GM12878 (cell line): ENCODE measurements around the gene SECTM1. TPM values are rescaled to one million over a fixed set of nuclear protein-coding genes. Genes with fewer than 3 reads are reported as not detected.

Experiments used
- BMI1 ChIP-seq: fragments of 450-650 bp; IDR thresholded peaks from 2 replicates; pipeline ENCODE4 v1.6.1; 2016; ENCODE audit warnings: mild to moderate bottlenecking, moderate library complexity, borderline replicate concordance
- CEBPB ChIP-seq, 2 experiments: fragments of 150-350 bp in 1 of 2; IDR thresholded peaks; 2 replicates each; pipeline ENCODE4 v1.6.1; 2012 to 2014; ENCODE audit warnings: low read depth in 2 of 2, low read length in 2 of 2, borderline replicate concordance in 1 of 2, inconsistent platforms in 1 of 2
- KLF5 ChIP-seq: fragments of 450-650 bp; IDR thresholded peaks from 2 replicates; pipeline ENCODE4 v1.6.1; 2014; ENCODE audit warnings: mild to moderate bottlenecking; ENCODE audit not compliant: partially characterized antibody
- MEF2A ChIP-seq: IDR thresholded peaks from 2 replicates; pipeline ENCODE4 v1.6.1; 2011; ENCODE audit warnings: low read depth, mild to moderate bottlenecking, low read length, moderate library complexity; ENCODE audit not compliant: insufficient read depth
- NFXL1 ChIP-seq: fragments of 450-650 bp; IDR thresholded peaks from 2 replicates; pipeline ENCODE4 v1.6.1; 2017; ENCODE audit warnings: antibody characterized with exemption, mild to moderate bottlenecking, borderline replicate concordance
- NR2C1 ChIP-seq: fragments of 450-650 bp; IDR thresholded peaks from 2 replicates; pipeline ENCODE4 v1.6.1; 2017; ENCODE audit warnings: antibody characterized with exemption, mild to moderate bottlenecking, moderate library complexity
- NRF1 ChIP-seq: conservative IDR thresholded peaks from 2 replicates; pipeline ENCODE4 v1.6.1; 2011; ENCODE audit warnings: mild to moderate bottlenecking, low read depth, low read length, improper control_type of control experiment
- PAX5 ChIP-seq: IDR thresholded peaks from 2 replicates; pipeline ENCODE4 v1.6.1; 2011; ENCODE audit warnings: low read depth, low read length, borderline replicate concordance
- RB1 ChIP-seq: fragments of 450-650 bp; formaldehyde crosslinking; IDR thresholded peaks from 2 replicates; pipeline ENCODE4 v1.6.1; 2017; ENCODE audit warnings: mild to moderate bottlenecking, borderline replicate concordance
- ZNF384 ChIP-seq: IDR thresholded peaks from 2 replicates; pipeline ENCODE4 v1.6.1; 2012; ENCODE audit warnings: low read depth, mild to moderate bottlenecking, low read length, improper control_type of control experiment, borderline replicate concordance
- polyA plus RNA-seq, 11 experiments: library from polyadenylated mRNA; depleted of rRNA in 4 of 11; unstranded in 6 of 11; stranded (reverse) in 5 of 11; fragments of >200 nt; fragmentation: Nextera tagmentation in 4 of 11; fragmentation: Illumina TruSeq in 1 of 11; extraction: Ambion mirVana in 4 of 11; extraction: Trizol in 1 of 11; gene quantifications; 1 replicate in 1 of 11; 2 replicates in 10 of 11; pipeline versions ENCODE4 v1.2.1 to v1.2.3, GENCODE V29; 2011 to 2016; ENCODE audit warnings: inconsistent platforms in 2 of 11, missing spikeins in 2 of 11, low read depth in 1 of 11
- total RNA-seq, 4 experiments: library from RNA; depleted of rRNA in 3 of 4; stranded (reverse); fragments of >200 nt in 3 of 4; fragmentation: Illumina TruSeq in 1 of 4; extraction: Trizol in 1 of 4; gene quantifications; 2 replicates each; pipeline versions ENCODE4 v1.2.1 to v1.2.3, GENCODE V29; 2013 to 2021
- TF ChIP-seq, protein P1 (sequence below): fragments of 450-650 bp; IDR thresholded peaks from 2 replicates; pipeline ENCODE4 v1.6.1; 2018; ENCODE audit warnings: mild to moderate bottlenecking, low read depth, moderate library complexity; ENCODE audit not compliant: partially characterized antibody
- TF ChIP-seq, protein P2 (sequence below): fragments of 450-650 bp; formaldehyde crosslinking; IDR thresholded peaks from 2 replicates; pipeline ENCODE4 v1.5.0; 2022; ENCODE audit warnings: mild to moderate bottlenecking, missing genetic modification characterization
- TF ChIP-seq, protein P3 (sequence below): IDR thresholded peaks from 2 replicates; pipeline ENCODE4 v1.6.1; 2012; ENCODE audit warnings: improper control_type of control experiment, low read depth, low read length; ENCODE audit not compliant: insufficient replicate concordance
- TF ChIP-seq, protein P4 (sequence below): fragments of 450-650 bp; formaldehyde crosslinking; IDR thresholded peaks from 2 replicates; pipeline ENCODE4 v1.4.0; 2020; ENCODE audit warnings: mild to moderate bottlenecking, moderate library complexity

The SECTM1 gene
- total and polyA plus RNA-seq, 10 of the 15 experiments (the other 5 are each of a cell fraction or from before 2014, with no cell fraction given) = 0.10 to 0.13 (median 0.12) TPM; not detected in 7

DNA sequence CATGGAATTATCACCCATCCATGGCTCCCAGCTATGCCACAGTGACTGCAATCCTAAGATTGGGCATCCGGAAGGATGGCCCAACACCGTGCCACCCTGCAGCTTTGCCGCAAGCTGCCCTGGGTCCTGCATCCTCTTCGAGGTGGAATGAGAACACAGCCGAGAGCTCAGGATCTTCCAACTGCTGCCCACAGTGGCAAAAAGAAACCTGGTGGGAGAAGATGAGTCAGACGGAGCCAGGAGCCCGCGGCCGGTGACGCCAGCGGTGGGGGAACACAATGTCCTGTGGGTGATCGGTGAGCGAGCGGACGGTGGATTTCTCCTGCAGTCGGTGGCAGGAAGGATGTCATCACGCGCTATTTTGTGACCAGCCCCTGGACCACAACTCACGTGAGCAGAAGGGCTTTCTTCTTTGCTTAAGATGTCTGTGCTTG, 36.3 kb downstream of the SECTM1 start (continued):
- TF ChIP-seq, protein P1, sequence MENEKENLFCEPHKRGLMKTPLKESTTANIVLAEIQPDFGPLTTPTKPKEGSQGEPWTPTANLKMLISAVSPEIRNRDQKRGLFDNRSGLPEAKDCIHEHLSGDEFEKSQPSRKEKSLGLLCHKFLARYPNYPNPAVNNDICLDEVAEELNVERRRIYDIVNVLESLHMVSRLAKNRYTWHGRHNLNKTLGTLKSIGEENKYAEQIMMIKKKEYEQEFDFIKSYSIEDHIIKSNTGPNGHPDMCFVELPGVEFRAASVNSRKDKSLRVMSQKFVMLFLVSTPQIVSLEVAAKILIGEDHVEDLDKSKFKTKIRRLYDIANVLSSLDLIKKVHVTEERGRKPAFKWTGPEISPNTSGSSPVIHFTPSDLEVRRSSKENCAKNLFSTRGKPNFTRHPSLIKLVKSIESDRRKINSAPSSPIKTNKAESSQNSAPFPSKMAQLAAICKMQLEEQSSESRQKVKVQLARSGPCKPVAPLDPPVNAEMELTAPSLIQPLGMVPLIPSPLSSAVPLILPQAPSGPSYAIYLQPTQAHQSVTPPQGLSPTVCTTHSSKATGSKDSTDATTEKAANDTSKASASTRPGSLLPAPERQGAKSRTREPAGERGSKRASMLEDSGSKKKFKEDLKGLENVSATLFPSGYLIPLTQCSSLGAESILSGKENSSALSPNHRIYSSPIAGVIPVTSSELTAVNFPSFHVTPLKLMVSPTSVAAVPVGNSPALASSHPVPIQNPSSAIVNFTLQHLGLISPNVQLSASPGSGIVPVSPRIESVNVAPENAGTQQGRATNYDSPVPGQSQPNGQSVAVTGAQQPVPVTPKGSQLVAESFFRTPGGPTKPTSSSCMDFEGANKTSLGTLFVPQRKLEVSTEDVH = no peak
- TF ChIP-seq ZNF384 = no peak; the same call in 1 of the 2 replicates
- TF ChIP-seq CEBPB (IDR thresholded peaks at IDR 0.05; ENCODE audit: borderline replicate concordance in 1 of 2, low read depth in 2 of 2, low read length in 2 of 2) = no peak
- no peak for TF ChIP-seq BMI1
- TF ChIP-seq, protein P2, sequence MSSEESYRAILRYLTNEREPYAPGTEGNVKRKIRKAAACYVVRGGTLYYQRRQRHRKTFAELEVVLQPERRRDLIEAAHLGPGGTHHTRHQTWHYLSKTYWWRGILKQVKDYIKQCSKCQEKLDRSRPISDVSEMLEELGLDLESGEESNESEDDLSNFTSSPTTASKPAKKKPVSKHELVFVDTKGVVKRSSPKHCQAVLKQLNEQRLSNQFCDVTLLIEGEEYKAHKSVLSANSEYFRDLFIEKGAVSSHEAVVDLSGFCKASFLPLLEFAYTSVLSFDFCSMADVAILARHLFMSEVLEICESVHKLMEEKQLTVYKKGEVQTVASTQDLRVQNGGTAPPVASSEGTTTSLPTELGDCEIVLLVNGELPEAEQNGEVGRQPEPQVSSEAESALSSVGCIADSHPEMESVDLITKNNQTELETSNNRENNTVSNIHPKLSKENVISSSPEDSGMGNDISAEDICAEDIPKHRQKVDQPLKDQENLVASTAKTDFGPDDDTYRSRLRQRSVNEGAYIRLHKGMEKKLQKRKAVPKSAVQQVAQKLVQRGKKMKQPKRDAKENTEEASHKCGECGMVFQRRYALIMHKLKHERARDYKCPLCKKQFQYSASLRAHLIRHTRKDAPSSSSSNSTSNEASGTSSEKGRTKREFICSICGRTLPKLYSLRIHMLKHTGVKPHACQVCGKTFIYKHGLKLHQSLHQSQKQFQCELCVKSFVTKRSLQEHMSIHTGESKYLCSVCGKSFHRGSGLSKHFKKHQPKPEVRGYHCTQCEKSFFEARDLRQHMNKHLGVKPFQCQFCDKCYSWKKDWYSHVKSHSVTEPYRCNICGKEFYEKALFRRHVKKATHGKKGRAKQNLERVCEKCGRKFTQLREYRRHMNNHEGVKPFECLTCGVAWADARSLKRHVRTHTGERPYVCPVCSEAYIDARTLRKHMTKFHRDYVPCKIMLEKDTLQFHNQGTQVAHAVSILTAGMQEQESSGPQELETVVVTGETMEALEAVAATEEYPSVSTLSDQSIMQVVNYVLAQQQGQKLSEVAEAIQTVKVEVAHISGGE (CRISPR knock-in tag) = no peak
- TF ChIP-seq, protein P3, sequence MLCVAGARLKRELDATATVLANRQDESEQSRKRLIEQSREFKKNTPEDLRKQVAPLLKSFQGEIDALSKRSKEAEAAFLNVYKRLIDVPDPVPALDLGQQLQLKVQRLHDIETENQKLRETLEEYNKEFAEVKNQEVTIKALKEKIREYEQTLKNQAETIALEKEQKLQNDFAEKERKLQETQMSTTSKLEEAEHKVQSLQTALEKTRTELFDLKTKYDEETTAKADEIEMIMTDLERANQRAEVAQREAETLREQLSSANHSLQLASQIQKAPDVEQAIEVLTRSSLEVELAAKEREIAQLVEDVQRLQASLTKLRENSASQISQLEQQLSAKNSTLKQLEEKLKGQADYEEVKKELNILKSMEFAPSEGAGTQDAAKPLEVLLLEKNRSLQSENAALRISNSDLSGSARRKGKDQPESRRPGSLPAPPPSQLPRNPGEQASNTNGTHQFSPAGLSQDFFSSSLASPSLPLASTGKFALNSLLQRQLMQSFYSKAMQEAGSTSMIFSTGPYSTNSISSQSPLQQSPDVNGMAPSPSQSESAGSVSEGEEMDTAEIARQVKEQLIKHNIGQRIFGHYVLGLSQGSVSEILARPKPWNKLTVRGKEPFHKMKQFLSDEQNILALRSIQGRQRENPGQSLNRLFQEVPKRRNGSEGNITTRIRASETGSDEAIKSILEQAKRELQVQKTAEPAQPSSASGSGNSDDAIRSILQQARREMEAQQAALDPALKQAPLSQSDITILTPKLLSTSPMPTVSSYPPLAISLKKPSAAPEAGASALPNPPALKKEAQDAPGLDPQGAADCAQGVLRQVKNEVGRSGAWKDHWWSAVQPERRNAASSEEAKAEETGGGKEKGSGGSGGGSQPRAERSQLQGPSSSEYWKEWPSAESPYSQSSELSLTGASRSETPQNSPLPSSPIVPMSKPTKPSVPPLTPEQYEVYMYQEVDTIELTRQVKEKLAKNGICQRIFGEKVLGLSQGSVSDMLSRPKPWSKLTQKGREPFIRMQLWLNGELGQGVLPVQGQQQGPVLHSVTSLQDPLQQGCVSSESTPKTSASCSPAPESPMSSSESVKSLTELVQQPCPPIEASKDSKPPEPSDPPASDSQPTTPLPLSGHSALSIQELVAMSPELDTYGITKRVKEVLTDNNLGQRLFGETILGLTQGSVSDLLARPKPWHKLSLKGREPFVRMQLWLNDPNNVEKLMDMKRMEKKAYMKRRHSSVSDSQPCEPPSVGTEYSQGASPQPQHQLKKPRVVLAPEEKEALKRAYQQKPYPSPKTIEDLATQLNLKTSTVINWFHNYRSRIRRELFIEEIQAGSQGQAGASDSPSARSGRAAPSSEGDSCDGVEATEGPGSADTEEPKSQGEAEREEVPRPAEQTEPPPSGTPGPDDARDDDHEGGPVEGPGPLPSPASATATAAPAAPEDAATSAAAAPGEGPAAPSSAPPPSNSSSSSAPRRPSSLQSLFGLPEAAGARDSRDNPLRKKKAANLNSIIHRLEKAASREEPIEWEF = no peak
- peak; percentile 23 for TF ChIP-seq KLF5
- TF ChIP-seq, protein P4, sequence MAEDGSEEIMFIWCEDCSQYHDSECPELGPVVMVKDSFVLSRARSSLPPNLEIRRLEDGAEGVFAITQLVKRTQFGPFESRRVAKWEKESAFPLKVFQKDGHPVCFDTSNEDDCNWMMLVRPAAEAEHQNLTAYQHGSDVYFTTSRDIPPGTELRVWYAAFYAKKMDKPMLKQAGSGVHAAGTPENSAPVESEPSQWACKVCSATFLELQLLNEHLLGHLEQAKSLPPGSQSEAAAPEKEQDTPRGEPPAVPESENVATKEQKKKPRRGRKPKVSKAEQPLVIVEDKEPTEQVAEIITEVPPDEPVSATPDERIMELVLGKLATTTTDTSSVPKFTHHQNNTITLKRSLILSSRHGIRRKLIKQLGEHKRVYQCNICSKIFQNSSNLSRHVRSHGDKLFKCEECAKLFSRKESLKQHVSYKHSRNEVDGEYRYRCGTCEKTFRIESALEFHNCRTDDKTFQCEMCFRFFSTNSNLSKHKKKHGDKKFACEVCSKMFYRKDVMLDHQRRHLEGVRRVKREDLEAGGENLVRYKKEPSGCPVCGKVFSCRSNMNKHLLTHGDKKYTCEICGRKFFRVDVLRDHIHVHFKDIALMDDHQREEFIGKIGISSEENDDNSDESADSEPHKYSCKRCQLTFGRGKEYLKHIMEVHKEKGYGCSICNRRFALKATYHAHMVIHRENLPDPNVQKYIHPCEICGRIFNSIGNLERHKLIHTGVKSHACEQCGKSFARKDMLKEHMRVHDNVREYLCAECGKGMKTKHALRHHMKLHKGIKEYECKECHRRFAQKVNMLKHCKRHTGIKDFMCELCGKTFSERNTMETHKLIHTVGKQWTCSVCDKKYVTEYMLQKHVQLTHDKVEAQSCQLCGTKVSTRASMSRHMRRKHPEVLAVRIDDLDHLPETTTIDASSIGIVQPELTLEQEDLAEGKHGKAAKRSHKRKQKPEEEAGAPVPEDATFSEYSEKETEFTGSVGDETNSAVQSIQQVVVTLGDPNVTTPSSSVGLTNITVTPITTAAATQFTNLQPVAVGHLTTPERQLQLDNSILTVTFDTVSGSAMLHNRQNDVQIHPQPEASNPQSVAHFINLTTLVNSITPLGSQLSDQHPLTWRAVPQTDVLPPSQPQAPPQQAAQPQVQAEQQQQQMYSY (CRISPR knock-in tag) = no peak
- no peak for TF ChIP-seq NR2C1
- no peak for TF ChIP-seq NRF1
- no peak for TF ChIP-seq MEF2A
- no peak for TF ChIP-seq NFXL1
- peak; percentile 61; the same call in 1 of the 2 replicates for TF ChIP-seq RB1
- TF ChIP-seq PAX5 = peak; percentile 67; the same call in 1 of the 2 replicates
